Measurements from ENCODE around the gene CCR5.
A peak's percentile ranks its signal among the peaks of the same experiment; 100 is the strongest.

Gene CCR5

GRCh38 chr3:46358466-46358865 is 12.3 kb upstream of the CCR5 start:
- DNase-seq (ENCODE audit: low read depth, low spot score): no peak

- DNase-seq (ENCODE audit: low read depth, low spot score): no peak
These were observed 10.8 kb upstream of the CCR5 start for GRCh38 chr3:46359733-46360493.

- DNase-seq (ENCODE audit: low read depth, low spot score): no peak
These were observed 9.8 kb upstream of the CCR5 start for GRCh38 chr3:46360907-46361306.

- DNase-seq (ENCODE audit: low read depth, low spot score): no peak
These were observed 9.1 kb upstream of the CCR5 start for GRCh38 chr3:46361408-46362283.

GRCh38 chr3:46365041-46365440 is 5.7 kb upstream of the CCR5 start:
- DNase-seq (ENCODE audit: low read depth, low spot score): no peak

GRCh38 chr3:46365737-46366524 is 4.8 kb upstream of the CCR5 start:
- no peak for DNase-seq (ENCODE audit: low read depth, low spot score)

GRCh38 chr3:46367811-46368210 is 2.9 kb upstream of the CCR5 start:
- DNase-seq (ENCODE audit: low read depth, low spot score): no peak

GRCh38 chr3:46368569-46368968 is 2.2 kb upstream of the CCR5 start:
- DNase-seq (ENCODE audit: low read depth, low spot score): peak; percentile 40

- DNase-seq (ENCODE audit: low read depth, low spot score): no peak
These were observed 1.6 kb upstream of the CCR5 start for GRCh38 chr3:46369151-46369550.

- DNase-seq (ENCODE audit: low read depth, low spot score): no peak
These were observed 1.0 kb upstream of the CCR5 start for GRCh38 chr3:46369675-46370132.

GRCh38 chr3:46371519-46372340 is 984 bp downstream of the CCR5 start:
- no peak for DNase-seq (ENCODE audit: low read depth, low spot score)

GRCh38 chr3:46372492-46373359 is 2.0 kb downstream of the CCR5 start:
- DNase-seq (ENCODE audit: low read depth, low spot score): no peak

GRCh38 chr3:46374755-46375154 is 4.0 kb downstream of the CCR5 start:
- DNase-seq (ENCODE audit: low read depth, low spot score): no peak

GRCh38 chr3:46375218-46375617 is 4.5 kb downstream of the CCR5 start:
- DNase-seq (ENCODE audit: low read depth, low spot score): no peak

- no peak for DNase-seq (ENCODE audit: low read depth, low spot score)
These were observed 5.1 kb downstream of the CCR5 start for GRCh38 chr3:46375814-46376213.

GRCh38 chr3:46378426-46378942 is 7.7 kb downstream of the CCR5 start:
- peak; percentile 46 for DNase-seq (ENCODE audit: low read depth, low spot score)

GRCh38 chr3:46380471-46381221 is 9.9 kb downstream of the CCR5 start:
- DNase-seq (ENCODE audit: low read depth, low spot score): no peak

GRCh38 chr3:46381625-46382024 is 10.9 kb downstream of the CCR5 start:
- no peak for DNase-seq (ENCODE audit: low read depth, low spot score)
